Measurements from ENCODE around the gene THY1.

Gene THY1

DNA sequence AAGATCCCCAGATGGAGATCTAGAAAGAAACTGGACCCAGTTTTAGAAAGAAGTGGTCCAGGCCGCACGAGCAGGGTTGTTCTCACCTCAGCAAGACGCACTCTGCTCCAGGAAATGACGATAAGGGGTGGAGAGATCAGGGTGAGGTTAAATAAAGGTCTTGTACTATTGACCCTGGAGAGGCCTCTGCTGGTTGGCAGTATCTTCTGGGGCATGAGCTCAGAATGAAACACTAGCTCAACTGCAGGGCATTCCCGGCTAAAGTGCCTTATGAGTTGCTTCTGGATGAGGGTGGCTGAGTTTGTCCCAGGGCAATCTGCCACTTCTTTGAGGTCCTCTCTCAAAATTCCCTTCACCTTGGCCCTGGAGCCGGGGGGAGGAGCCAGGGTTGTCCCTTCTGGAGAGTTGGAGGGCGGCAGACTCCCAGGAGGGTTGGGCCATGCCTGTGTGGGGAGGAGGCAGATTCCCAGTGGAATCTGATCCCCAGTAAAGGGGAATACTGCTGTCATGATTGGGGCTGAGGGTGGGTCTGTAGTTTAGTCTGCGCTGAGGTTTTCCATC is 52.4 kb downstream of the THY1 start:
- no peak for DNase-seq (ENCODE audit: low spot score)

DNA sequence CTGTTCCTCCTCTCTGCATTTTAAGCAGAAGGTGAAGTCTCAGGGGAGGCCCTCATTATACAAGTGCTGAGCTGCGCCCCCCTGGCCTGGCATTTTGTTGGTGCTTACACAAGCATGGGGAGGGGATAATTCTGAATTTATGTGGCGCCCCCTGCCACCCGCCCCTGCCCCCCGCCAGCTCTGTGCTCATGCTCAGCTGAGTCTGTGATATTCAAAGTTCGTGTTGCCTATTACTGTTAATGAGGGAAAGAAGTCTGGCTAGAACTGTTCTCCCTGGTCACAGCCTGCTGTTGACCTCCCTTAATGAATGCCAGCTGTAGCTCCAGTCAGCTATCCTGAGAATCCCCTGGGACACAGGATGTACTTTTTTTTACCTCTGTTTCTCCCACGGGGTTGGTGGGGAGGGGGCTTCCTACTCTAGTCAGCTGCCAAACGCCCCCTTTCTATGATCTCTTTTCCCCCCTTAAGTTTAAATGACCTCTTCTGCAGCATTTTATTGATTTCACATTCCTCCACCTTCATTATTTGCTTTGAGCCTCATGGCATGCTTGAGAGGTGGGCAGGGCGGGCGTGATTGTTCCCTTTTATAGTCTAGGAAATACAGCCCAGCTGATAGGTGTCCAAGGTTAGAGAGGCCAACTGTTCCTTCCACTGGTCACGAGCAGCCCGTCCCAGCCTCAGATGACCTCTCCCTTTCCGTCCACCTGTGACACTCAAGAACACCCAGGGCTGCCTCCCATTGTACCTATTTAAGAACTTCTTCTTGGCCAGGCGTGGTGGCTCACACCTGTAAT is 53.6 kb downstream of the THY1 start:
- peak; percentile 58 for DNase-seq (ENCODE audit: low spot score)

GRCh38 chr11:119368121-119369034 is 54.6 kb downstream of the THY1 start:
- no peak for DNase-seq (ENCODE audit: low spot score)

- no peak for DNase-seq (ENCODE audit: low spot score)
Observed at GRCh38 chr11:119367661-119368120, 55.3 kb downstream of the THY1 start.

Small RNA genes within 50 kb of the gene (small RNA-seq; reads per million reads assigned to genes)
- gene AP003396.4, result 0 reads per million in 2 experiments

All from SK-N-DZ (cell line).